Right renal cortex interstitium (tissue), 3 donors: ENCODE data around the gene RIPK1. TPM values are rescaled to one million over a fixed set of nuclear protein-coding genes. Genes with fewer than 3 reads are reported as not detected.

Source experiments
- DNase-seq, 3 donors: peaks; one replicate each; pipeline ENCODE4 v3.0.0-alpha.2; 2013; ENCODE audit warnings: low read depth in 3 of 3, low spot score in 2 of 3
- polyA plus RNA-seq, 3 donors: library from polyadenylated mRNA; unstranded; fragments of 120-200 nt; gene quantifications; one replicate each; pipeline ENCODE4 v1.2.1, GENCODE V29; 2013; ENCODE audit not compliant: insufficient read length in 3 of 3

The RIPK1 gene
- polyA plus RNA-seq, 3 donors, result 24.5 to 27.9 (median 25.2) TPM

- no peak for DNase-seq
Observed at GRCh38 chr6:3159805-3160781, 91.8 kb downstream of the RIPK1 start.

GRCh38 chr6:3162067-3162497 lies 93.8 kb downstream of the RIPK1 start:
- DNase-seq, result no peak

GRCh38 chr6:3162565-3163247 lies 94.4 kb downstream of the RIPK1 start:
- DNase-seq, result peak in 1 of 3 donors; percentile 66

GRCh38 chr6:3163248-3163594 lies 94.9 kb downstream of the RIPK1 start:
- DNase-seq, result no peak

GRCh38 chr6:3164388-3164787 lies 96.1 kb downstream of the RIPK1 start:
- DNase-seq, result no peak

Other genes with a start within 250 kb of the RIPK1 start
- gene SERPINB1, start 226.6 kb upstream of the RIPK1 start, polyA plus RNA-seq, result 10 to 100 TPM; 19.5 to 21.8 (median 21.4) TPM
- gene SERPINB9, start 165.2 kb upstream of the RIPK1 start, polyA plus RNA-seq, result 10 to 100 TPM; 13.1 to 14.0 (median 13.9) TPM
- gene SERPINB6, start 96.9 kb upstream of the RIPK1 start, polyA plus RNA-seq, result 10 to 100 TPM; 86.0 to 94.6 (median 92.8) TPM
- 10 to 100 TPM; 57.3 to 64.4 (median 57.6) TPM for gene NQO2, start 68.6 kb upstream of the RIPK1 start, polyA plus RNA-seq
- 10 to 100 TPM; 58.2 to 80.7 (median 68.8) TPM for gene BPHL, start 50.2 kb downstream of the RIPK1 start, polyA plus RNA-seq
- 10 to 100 TPM; 50.6 to 59.9 (median 57.7) TPM for gene TUBB2A, start 89.0 kb downstream of the RIPK1 start, polyA plus RNA-seq
- 100 to 1,000 TPM; 116 to 124 (median 120) TPM for gene TUBB2B, start 159.2 kb downstream of the RIPK1 start, polyA plus RNA-seq
- gene PSMG4, start 190.5 kb downstream of the RIPK1 start, polyA plus RNA-seq, result 10 to 100 TPM; 14.7 to 19.0 (median 16.3) TPM